NOMO-1 (cell line): ENCODE data around the gene TEX264.

Experiments
- DNase-seq, 2 experiments: peaks; one replicate each; lab custom pipeline; 2025; ENCODE audit not compliant: unreplicated experiment in 2 of 2; lab: John Stamatoyannopoulos, UW

TEX264 gene

GRCh38 chr3:51747840-51748239 lies 76.8 kb downstream of the TEX264 start:
- no peak for DNase-seq

- no peak for DNase-seq
These were observed 77.3 kb downstream of the TEX264 start for GRCh38 chr3:51748327-51748726.

- DNase-seq = no peak
These were observed 79.8 kb downstream of the TEX264 start for GRCh38 chr3:51750878-51751277.

- DNase-seq = no peak
These were observed 80.2 kb downstream of the TEX264 start for GRCh38 chr3:51751287-51751686.
